Osteoblast (primary cell): Measurements from ENCODE around the gene C14orf132. TPM values are rescaled to one million over a fixed set of nuclear protein-coding genes. Genes with fewer than 3 reads are reported as not detected.

Experiments
- DNase-seq: peaks from one replicate; pipeline ENCODE4 v3.0.0; 2011; ENCODE audit warnings: low spot score, mixed read lengths; ENCODE audit not compliant: insufficient read length; ENCODE audit errors: missing footprints
- H2AFZ ChIP-seq: 2 replicates; pipeline ENCODE4 v1.6.0; 2011; ENCODE audit warnings: mild to moderate bottlenecking, low read length
- H3K27ac ChIP-seq: 2 replicates; pipeline ENCODE4 v1.5.1; 2011; ENCODE audit warnings: mild to moderate bottlenecking, low read depth, low read length, moderate library complexity
- H3K27me3 ChIP-seq: 2 replicates; pipeline ENCODE4 v1.6.0; 2012; ENCODE audit warnings: mild to moderate bottlenecking, control low read depth, inconsistent platforms, low read length, moderate library complexity; ENCODE audit not compliant: insufficient read depth
- H3K36me3 ChIP-seq: 2 replicates; pipeline ENCODE4 v1.5.1; 2011; ENCODE audit warnings: mild to moderate bottlenecking, low read length, control low read depth, moderate library complexity; ENCODE audit not compliant: insufficient read depth
- H3K4me1 ChIP-seq: 2 replicates; pipeline ENCODE4 v1.5.1; 2011; ENCODE audit warnings: mild to moderate bottlenecking, low read length, control low read depth, moderate library complexity; ENCODE audit not compliant: insufficient read depth
- H3K4me2 ChIP-seq: 2 replicates; pipeline ENCODE4 v1.6.0; 2011; ENCODE audit warnings: mild to moderate bottlenecking, low read length; ENCODE audit not compliant: insufficient read depth
- H3K4me3 ChIP-seq: fragments of 200-600 bp; sonication (generic); 3 replicates; pipeline ENCODE4 v1.5.1; 2012; ENCODE audit warnings: mild to moderate bottlenecking, low read length, inconsistent platforms; ENCODE audit not compliant: insufficient read depth
- H3K79me2 ChIP-seq: 2 replicates; pipeline ENCODE4 v1.6.0; 2012; ENCODE audit warnings: mild to moderate bottlenecking, low read length, control low read depth, inconsistent platforms; ENCODE audit not compliant: insufficient read depth
- H3K9me3 ChIP-seq: 2 replicates; pipeline ENCODE4 v1.5.1; 2011; ENCODE audit warnings: low read depth, low read length, control low read depth
- H4K20me1 ChIP-seq: 2 replicates; pipeline ENCODE4 v1.6.0; 2012; ENCODE audit warnings: mild to moderate bottlenecking, low read length, control low read depth; ENCODE audit not compliant: insufficient read depth
- total RNA-seq: library from RNA; depleted of rRNA; stranded (reverse); fragments of >200 nt; gene quantifications from 2 replicates; pipeline ENCODE4 v1.2.3, GENCODE V29; 2012
- TF ChIP-seq, protein P1 (sequence below): IDR thresholded peaks from 2 replicates; pipeline ENCODE4 v1.5.1; 2011; ENCODE audit warnings: mild to moderate bottlenecking, low read depth, low read length, moderate library complexity; ENCODE audit errors: extremely low read depth

C14orf132 gene
- total RNA-seq, 1 donor = 40.2 TPM

DNA sequence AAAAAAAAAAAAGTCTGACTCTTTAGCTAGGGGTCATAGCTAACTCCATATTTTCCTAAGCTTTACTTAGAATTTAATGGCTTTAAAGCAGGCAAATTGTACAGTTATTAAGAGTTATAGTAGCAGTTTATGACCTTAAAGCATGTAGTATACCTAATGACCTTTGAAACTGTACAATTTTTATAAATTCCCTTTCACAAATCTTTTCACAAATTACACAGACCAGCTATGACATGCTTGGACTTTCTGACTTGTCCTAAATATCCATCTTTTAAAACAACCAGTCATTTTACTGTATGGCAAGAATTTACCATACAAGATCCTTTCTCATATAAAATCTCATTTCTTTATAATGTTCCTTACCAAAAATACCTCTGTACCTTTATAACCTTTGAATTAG, 74.8 kb downstream of the C14orf132 start:
- H3K27me3 ChIP-seq = no peaks in the 10 kb centered on the region

DNA sequence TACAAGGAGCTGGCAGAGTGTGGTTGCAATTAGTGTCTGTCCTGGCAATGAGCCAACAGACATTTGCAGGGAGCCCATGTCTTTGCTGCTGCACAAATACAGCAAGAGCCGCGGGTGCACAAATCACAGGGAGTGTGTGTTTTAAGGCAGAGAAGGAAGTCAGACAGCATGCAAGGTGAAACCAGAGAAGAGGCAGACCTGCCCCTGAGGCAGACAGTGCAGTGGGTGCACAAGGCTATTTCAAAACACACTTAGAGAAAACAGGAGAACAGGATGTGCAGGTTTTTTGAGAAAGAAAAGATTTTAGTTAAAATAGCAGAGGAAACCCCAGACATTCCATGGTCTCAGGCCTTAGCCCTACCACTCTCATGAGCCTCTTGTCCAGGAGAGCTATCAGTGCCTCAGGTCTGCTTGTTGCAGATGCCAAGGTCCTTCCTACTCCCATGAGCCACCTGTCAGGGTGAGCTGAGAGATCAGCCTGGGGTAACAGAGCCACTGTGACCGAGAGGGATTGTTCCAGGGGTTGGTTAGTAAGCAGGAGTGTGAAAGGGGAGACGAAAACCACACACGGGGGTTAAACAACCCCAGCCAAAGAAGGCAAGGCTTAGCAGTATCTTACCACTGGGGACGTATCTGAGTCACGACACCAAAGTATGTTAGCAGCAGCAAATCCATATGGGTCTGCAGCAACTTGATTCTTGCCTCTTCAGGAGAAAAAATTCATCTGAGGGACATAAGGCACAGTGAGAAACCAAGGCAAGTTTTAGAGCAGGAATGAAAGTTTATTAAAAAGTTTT, 78.1 kb downstream of the C14orf132 start:
- H4K20me1 ChIP-seq = no peaks in the 10 kb centered on the region
- H3K79me2 ChIP-seq = no peaks in the 10 kb centered on the region
- no peak overlapping the region for H3K4me3 ChIP-seq
- peaks cover 3% of the 10 kb centered on the region for H3K9me3 ChIP-seq
- no peak for DNase-seq
- H3K36me3 ChIP-seq = no peaks in the 10 kb centered on the region
- peak overlapping the region; percentile 26 for H2AFZ ChIP-seq
- TF ChIP-seq, protein P1, sequence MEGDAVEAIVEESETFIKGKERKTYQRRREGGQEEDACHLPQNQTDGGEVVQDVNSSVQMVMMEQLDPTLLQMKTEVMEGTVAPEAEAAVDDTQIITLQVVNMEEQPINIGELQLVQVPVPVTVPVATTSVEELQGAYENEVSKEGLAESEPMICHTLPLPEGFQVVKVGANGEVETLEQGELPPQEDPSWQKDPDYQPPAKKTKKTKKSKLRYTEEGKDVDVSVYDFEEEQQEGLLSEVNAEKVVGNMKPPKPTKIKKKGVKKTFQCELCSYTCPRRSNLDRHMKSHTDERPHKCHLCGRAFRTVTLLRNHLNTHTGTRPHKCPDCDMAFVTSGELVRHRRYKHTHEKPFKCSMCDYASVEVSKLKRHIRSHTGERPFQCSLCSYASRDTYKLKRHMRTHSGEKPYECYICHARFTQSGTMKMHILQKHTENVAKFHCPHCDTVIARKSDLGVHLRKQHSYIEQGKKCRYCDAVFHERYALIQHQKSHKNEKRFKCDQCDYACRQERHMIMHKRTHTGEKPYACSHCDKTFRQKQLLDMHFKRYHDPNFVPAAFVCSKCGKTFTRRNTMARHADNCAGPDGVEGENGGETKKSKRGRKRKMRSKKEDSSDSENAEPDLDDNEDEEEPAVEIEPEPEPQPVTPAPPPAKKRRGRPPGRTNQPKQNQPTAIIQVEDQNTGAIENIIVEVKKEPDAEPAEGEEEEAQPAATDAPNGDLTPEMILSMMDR = peak; percentile 20
- H3K4me2 ChIP-seq = no peak overlapping the region
- peak overlapping the region; percentile 34 for H3K27ac ChIP-seq
- H3K4me1 ChIP-seq = peaks cover 35% of the 10 kb centered on the region
- H3K27me3 ChIP-seq = no peaks in the 10 kb centered on the region

More for the DNA sequence above, 74.8 kb downstream of the C14orf132 start:
- no peak overlapping the region for H3K27ac ChIP-seq
- no peaks in the 10 kb centered on the region for H4K20me1 ChIP-seq
- no peaks in the 10 kb centered on the region for H3K36me3 ChIP-seq
- H3K9me3 ChIP-seq = peaks cover 3% of the 10 kb centered on the region
- no peak overlapping the region for H3K4me2 ChIP-seq
- no peaks in the 10 kb centered on the region for H3K79me2 ChIP-seq
- DNase-seq = no peak
- H3K4me3 ChIP-seq = no peak overlapping the region
- H2AFZ ChIP-seq = no peak overlapping the region
- TF ChIP-seq, protein P1 = no peak
- peaks cover 7% of the 10 kb centered on the region for H3K4me1 ChIP-seq

DNA sequence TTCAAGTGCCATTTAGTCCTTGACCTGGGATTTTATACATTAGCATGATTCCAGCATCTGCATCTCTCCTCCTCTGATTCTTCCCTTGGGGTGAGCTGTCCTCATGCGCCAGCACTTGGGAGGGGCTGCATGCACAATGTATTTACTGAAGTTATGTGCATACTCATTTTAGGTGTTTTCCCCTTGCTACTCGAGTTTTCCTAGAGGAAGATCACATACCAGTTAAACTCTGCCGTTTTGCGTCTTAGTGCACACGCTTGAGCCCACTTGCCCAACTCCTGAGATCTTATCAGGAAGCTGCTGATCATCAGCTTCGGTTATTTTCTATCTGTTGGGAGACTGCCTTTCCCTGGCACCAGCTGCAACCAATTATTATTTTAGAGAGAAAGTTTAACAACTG, 78.8 kb downstream of the C14orf132 start:
- H3K36me3 ChIP-seq = no peaks in the 10 kb centered on the region
- H3K9me3 ChIP-seq = peaks cover 3% of the 10 kb centered on the region
- no peaks in the 10 kb centered on the region for H3K79me2 ChIP-seq
- H3K4me1 ChIP-seq = peaks cover 42% of the 10 kb centered on the region
- no peak overlapping the region for H3K4me2 ChIP-seq
- H3K27me3 ChIP-seq = no peaks in the 10 kb centered on the region
- H4K20me1 ChIP-seq = no peaks in the 10 kb centered on the region
- TF ChIP-seq, protein P1 = no peak
- no peak overlapping the region for H3K27ac ChIP-seq
- H3K4me3 ChIP-seq = no peak overlapping the region
- no peak overlapping the region for H2AFZ ChIP-seq
- DNase-seq = no peak

DNA sequence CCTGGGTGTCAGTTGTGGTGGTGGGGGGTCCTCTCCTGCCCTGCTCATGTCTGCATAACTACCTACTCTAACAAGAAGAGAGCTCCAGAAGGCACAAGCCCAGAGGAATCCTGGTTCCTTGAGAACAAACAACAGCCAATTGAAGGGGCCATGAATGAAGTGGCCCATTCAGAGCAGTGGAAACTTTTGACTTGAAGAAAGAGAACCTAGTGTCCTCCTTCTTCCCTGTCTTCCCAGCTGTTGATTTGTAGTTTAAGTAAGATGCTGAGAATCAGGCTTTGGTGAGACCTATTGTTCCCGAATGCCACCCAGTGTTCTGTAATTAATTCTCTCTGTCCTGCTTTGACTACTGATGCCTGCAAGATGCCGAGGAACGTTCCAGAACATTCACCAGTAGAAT, 79.2 kb downstream of the C14orf132 start:
- Histone ChIP-seq H3K27me3 (no peaks in the 10 kb centered on the region), H3K4me1 (peaks cover 46% of the 10 kb centered on the region), H3K36me3 (no peaks in the 10 kb centered on the region), H3K27ac (peak overlapping the region; percentile 15), H3K9me3 (peaks cover 3% of the 10 kb centered on the region), H2AFZ (no peak overlapping the region), H3K79me2 (no peaks in the 10 kb centered on the region), H3K4me2 (no peak overlapping the region), H3K4me3 (no peak overlapping the region), H4K20me1 (no peaks in the 10 kb centered on the region)
- TF ChIP-seq, protein P1 = no peak
- DNase-seq = no peak
